Activated CD4-positive, alpha-beta T cell treated with anti-CD3 and anti-CD28 coated beads for 36 hours (primary cell): ENCODE measurements around the gene DENND4C. TPM values are rescaled to one million over a fixed set of nuclear protein-coding genes. Genes with fewer than 3 reads are reported as not detected.
"Not testable (repeated sequence)": the region's sequence is repeated elsewhere in the genome, so short reads cannot be mapped to it uniquely, and the experiment has no call there.

Experiments
- ATAC-seq: fragments of 200-7000 bp; cut with Tn5 transposase; one replicate; pipeline ENCODE4 v1.10.0; 2021; ENCODE audit warnings: mild to moderate bottlenecking, moderate library complexity
- CTCF ChIA-PET: fragments of 350-600 bp; sonication (Branson Sonifier 250); formaldehyde crosslinking; loops from one replicate; lab custom pipeline; 2021; ENCODE audit warnings: antibody characterized with exemption; lab: Charles Lee
- POLR2A ChIA-PET: fragments of 350-600 bp; sonication (Branson Sonifier 250); formaldehyde crosslinking; loops from one replicate; lab custom pipeline; 2021; ENCODE audit warnings: antibody characterized with exemption, inconsistent platforms; lab: Charles Lee
- DNase-seq: peaks from one replicate; pipeline ENCODE4 v3.0.0-alpha.2; 2020
- H3K27ac Mint-ChIP-seq: one replicate; pipeline ENCODE4 v1.8.0; 2021; ENCODE audit warnings: mixed read lengths
- H3K27me3 Mint-ChIP-seq: one replicate; pipeline ENCODE4 v1.8.0; 2021; ENCODE audit warnings: mixed read lengths
- H3K36me3 Mint-ChIP-seq: one replicate; pipeline ENCODE4 v1.8.0; 2021; ENCODE audit warnings: low read depth, mixed read lengths
- H3K4me1 Mint-ChIP-seq: one replicate; pipeline ENCODE4 v1.8.0; 2021; ENCODE audit warnings: mixed read lengths
- H3K4me3 Mint-ChIP-seq: one replicate; pipeline ENCODE4 v1.8.0; 2021; ENCODE audit warnings: mild to moderate bottlenecking, moderate library complexity, mixed read lengths
- H3K9me3 Mint-ChIP-seq: one replicate; pipeline ENCODE4 v1.8.0; 2021; ENCODE audit warnings: low read depth, mixed read lengths
- intact Hi-C, 2 experiments: fragments of 100-400 bp; cut with DNase I in 1 of 2; cut with micrococcal nuclease in 1 of 2; formaldehyde crosslinking; loops; one replicate each; pipeline versions ENCODE4 v1.14.2 to v1.15.1; 2022 to 2024; cut with DNase I, micrococcal nuclease
- total RNA-seq, 2 experiments: library from RNA; stranded (reverse); gene quantifications; one replicate each; pipeline ENCODE4 v1.2.3, GENCODE V29; 2021

DENND4C gene
- total RNA-seq, 2 experiments from 2014 or later: 17.2 to 22.2 TPM

DNA sequence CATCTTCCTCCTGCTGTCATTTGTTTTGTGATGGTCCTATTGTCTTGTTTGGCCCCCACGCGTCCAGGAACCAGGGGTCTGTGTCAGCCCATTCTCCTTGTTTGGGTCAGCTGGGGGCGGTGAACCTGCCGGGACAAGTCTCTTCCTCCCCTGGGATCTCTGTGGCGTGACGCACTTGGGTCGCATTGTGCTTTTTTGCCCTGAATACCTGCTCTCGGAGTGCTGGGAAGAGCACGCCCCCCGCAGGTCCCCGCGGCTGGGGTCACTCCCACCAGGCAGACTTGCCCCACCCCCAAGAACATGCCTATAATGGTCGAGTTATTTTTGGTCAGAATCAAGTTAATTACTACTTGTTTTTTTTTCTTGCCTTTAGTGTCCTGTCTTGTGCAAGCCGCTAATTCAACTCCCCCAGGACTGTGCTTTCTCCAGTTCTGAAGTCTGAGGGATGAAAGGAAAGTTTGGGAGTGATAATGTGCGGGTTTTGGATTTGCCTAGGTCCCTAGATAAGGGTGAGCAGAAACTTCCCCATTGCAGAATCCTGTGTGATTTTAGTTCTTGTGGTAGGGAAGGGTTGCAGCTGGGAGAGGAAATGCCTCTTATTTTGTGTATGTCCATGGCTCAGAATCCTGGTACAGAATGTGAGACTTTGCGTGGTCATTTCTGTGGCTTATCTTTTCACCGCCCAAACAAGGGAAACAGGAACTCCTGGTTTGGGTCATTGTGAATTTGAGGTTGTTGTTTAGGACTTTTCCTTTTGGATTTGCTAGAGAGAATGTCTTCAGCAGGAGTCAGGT lies 179.1 kb downstream of the DENND4C start:
- no peaks in the 10 kb centered on the region for H3K9me3 Mint-ChIP-seq
- ATAC-seq (no peak), DNase-seq (peak; percentile 24)
- H3K4me3 Mint-ChIP-seq: peak overlapping the region; percentile 89
- no peaks in the 10 kb centered on the region for H3K27me3 Mint-ChIP-seq
- H3K4me1 Mint-ChIP-seq: peaks cover 6% of the 10 kb centered on the region
- H3K36me3 Mint-ChIP-seq: no peaks in the 10 kb centered on the region
- ChIA-PET POLR2A (interaction anchor here (1.2 to 1.3 kb wide), 2 partner anchors 30 to 34 kb away, joined by 3 to 4 read pairs; partner anchors contain the start of gene RPS6), CTCF (interaction anchor here (0.6 to 1.6 kb wide), 3 partner anchors 30 to 365 kb away, joined by 3 to 4 read pairs (median 3); no protein-coding TSS in a partner anchor)
- H3K27ac Mint-ChIP-seq: peak overlapping the region; percentile 68
- intact Hi-C loops: no loop called here

DNA sequence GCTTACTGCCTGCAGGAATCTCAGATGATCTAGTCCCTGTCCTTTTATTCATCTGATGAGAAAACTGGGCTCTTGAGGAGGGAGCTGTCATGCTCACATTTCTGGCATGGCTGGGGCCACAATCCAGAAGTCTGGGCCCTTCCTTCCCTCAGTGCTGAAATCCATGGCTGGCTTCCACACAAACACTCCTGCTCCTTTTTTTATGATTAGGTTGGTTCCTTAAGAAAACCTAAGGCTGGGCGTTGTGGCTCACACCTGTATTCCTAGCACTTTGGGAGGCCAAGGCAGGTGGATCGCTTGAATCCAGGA lies 179.7 kb downstream of the DENND4C start:
- ATAC-seq (no peak), DNase-seq (no peak)
- POLR2A ChIA-PET: interaction anchor here (1.3 kb wide), 1 partner anchor 31 kb away, joined by 4 read pairs; the partner anchor contains the start of gene RPS6
- no peaks in the 10 kb centered on the region for H3K27me3 Mint-ChIP-seq
- H3K9me3 Mint-ChIP-seq: no peaks in the 10 kb centered on the region
- H3K4me1 Mint-ChIP-seq: peaks cover 6% of the 10 kb centered on the region
- intact Hi-C loops: no loop called here
- H3K36me3 Mint-ChIP-seq: no peaks in the 10 kb centered on the region
- no peak overlapping the region for H3K27ac Mint-ChIP-seq
- H3K4me3 Mint-ChIP-seq: peak overlapping the region; percentile 89
- CTCF ChIA-PET: interaction anchor here (1.6 kb wide), 1 partner anchor 29 kb away, joined by 4 read pairs; no protein-coding TSS in a partner anchor

DNA sequence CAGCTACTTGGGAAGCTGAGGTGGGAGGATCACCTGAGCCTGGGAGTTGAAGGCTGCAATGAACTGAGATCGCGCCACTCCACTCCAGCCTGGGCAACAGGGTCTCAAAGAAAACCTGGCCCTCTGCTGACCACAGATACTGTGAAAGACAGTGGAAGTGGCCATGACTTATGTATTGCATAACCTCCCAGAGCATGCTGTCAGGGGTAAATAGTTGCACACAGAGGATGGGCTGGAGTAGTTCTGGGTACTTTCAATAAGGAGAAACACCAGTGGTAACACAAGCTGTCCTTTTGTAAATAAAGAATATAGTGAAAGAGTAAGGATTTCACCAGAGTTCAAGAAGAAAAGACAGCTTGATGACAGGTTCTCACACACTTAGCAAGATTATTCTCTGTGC lies 180.1 kb downstream of the DENND4C start:
- H3K27ac Mint-ChIP-seq: no peak overlapping the region
- H3K4me1 Mint-ChIP-seq: peaks cover 6% of the 10 kb centered on the region
- no peaks in the 10 kb centered on the region for H3K36me3 Mint-ChIP-seq
- CTCF ChIA-PET: interaction anchor here (0.6 to 1.2 kb wide), 2 partner anchors 40 to 114 kb away, joined by 3 read pairs; no protein-coding TSS in a partner anchor
- H3K9me3 Mint-ChIP-seq: no peaks in the 10 kb centered on the region
- ATAC-seq: no peak
- no peaks in the 10 kb centered on the region for H3K27me3 Mint-ChIP-seq
- intact Hi-C loops: no loop called here
- POLR2A ChIA-PET: interaction anchor here (1.3 kb wide), 1 partner anchor 31 kb away, joined by 4 read pairs; the partner anchor contains the start of gene RPS6
- no peak for DNase-seq
- H3K4me3 Mint-ChIP-seq: no peak overlapping the region

DNA sequence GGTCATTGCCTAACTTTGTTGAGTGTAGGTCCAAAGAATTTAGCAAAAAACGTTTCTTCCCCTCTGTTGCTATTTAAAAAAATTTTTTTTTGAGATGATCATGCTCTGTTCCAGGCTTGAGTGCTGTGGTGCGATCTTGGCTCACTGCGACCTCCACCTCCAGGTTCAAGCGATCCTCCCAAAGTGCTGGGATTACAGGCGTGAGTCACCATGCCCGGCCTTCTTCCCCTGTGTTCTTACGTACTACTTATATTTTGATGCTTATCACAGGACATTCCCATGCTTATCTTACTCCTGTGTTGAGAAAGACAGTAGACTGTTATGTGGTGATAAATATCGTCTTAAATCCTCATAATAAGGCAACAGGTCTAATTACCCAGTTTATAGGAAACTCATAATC lies 180.8 kb downstream of the DENND4C start:
- Mint-ChIP-seq H3K9me3 (no peaks in the 10 kb centered on the region), H3K36me3 (no peaks in the 10 kb centered on the region), H3K27me3 (no peaks in the 10 kb centered on the region), H3K27ac (no peak overlapping the region), H3K4me3 (no peak overlapping the region), H3K4me1 (peaks cover 6% of the 10 kb centered on the region)
- POLR2A ChIA-PET: interaction anchor here (1.3 kb wide), 1 partner anchor 32 kb away, joined by 4 read pairs; the partner anchor contains the start of gene RPS6
- CTCF ChIA-PET: interaction anchor here (0.7 to 1.2 kb wide), 3 partner anchors 20 to 115 kb away, joined by 3 to 4 read pairs (median 3); no protein-coding TSS in a partner anchor
- intact Hi-C loops: no loop called here
- ATAC-seq (no peak), DNase-seq (no peak)

DNA sequence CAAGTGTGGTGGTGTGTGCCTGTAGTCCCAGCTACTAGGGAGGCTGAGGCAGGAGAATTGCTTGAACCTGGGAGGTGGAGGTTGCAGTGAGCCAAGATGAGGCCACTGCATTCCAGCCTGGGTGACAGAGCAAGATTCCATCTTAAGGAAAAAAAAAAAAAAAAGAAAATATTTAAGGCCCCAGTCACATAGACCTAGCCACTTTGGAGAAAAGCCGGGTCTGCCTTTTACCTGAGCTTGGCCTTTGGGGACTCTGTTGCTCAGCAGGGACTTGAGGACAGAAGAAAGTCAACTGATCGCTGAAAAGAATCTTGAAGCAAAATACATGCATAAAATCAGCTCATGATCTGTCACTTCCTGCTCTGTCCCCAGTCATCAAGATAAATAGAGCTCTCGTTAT lies 183.0 kb downstream of the DENND4C start:
- H3K27me3 Mint-ChIP-seq, H3K9me3 Mint-ChIP-seq, intact Hi-C loops: not testable (repeated sequence)

DNA sequence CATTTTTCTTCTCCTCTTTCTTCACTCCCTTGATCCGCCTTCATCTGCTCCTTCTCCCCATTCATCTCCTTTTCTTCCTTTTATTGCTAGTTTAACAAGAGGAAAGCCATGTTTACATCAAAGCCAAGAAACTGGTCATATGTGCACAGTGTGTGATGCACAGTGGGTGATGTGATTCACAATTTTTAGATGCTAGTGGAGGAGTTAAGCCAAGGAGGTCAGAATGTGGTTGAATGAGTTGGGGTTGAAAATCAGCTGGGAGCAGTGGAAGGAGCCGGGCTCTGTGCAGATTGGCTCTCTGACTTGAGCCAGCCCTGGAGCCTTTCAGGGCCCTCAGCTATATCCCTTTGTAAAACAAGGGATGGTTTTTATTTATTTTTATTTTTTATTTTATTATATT lies 185.7 kb downstream of the DENND4C start:
- Mint-ChIP-seq H3K4me1 (no peaks in the 10 kb centered on the region), H3K4me3 (no peak overlapping the region), H3K27me3 (no peaks in the 10 kb centered on the region), H3K36me3 (peaks cover 8% of the 10 kb centered on the region), H3K27ac (no peak overlapping the region), H3K9me3 (no peaks in the 10 kb centered on the region)
- DNase-seq: no peak
- CTCF ChIA-PET: interaction anchor here (0.6 kb wide), 1 partner anchor 9 kb away, joined by 3 read pairs; no protein-coding TSS in a partner anchor
- no peak for ATAC-seq
- POLR2A ChIA-PET: no interaction called here
- intact Hi-C loops: no loop called here

More for the DNA sequence above, 183.0 kb downstream of the DENND4C start:
- H3K4me1 Mint-ChIP-seq, H3K27ac Mint-ChIP-seq, H3K36me3 Mint-ChIP-seq, POLR2A ChIA-PET, DNase-seq, ATAC-seq, H3K4me3 Mint-ChIP-seq: not testable (repeated sequence)
- CTCF ChIA-PET: interaction anchor here (0.6 to 0.7 kb wide), 2 partner anchors 51 to 315 kb away, joined by 3 read pairs; no protein-coding TSS in a partner anchor

DNA sequence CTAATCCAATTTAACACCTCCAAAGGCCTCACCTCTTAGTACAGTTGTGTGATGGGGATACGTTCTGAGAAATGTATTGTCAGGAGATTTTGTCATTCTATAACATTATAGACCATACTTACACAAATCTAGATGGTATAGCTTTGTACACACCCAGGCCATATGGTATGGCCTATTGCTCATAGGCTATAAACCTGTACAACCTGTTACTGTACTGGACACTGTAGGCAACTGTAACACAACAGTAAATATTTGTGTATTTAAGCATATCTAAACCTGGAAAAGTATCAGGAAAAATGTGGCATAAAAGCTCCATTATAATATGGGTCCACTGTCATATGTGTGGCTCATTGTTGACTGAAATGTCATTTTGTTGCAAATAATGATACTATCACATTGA lies 190.4 kb downstream of the DENND4C start:
- POLR2A ChIA-PET: no interaction called here
- CTCF ChIA-PET: interaction anchor here (0.6 to 1.8 kb wide), 2 partner anchors 36 to 247 kb away, joined by 4 read pairs; no protein-coding TSS in a partner anchor
- H3K27ac Mint-ChIP-seq: no peak overlapping the region

More for the DNA sequence above, 190.4 kb downstream of the DENND4C start:
- no peaks in the 10 kb centered on the region for H3K27me3 Mint-ChIP-seq
- intact Hi-C loops: no loop called here
- H3K9me3 Mint-ChIP-seq: no peaks in the 10 kb centered on the region
- no peak overlapping the region for H3K4me3 Mint-ChIP-seq
- H3K36me3 Mint-ChIP-seq: peaks cover 9% of the 10 kb centered on the region
- no peak for DNase-seq
- ATAC-seq: no peak
- H3K4me1 Mint-ChIP-seq: no peaks in the 10 kb centered on the region

Other genes with a start within 250 kb of the DENND4C start
- under 1 TPM in 1 of 2 experiments, not detected in 1; 0.11 TPM for gene SAXO1, start 197.5 kb upstream of the DENND4C start, total RNA-seq
- 10 to 100 TPM; 42.4 to 53.4 TPM for gene RRAGA, start 181.3 kb upstream of the DENND4C start, total RNA-seq
- gene HAUS6, start 127.8 kb upstream of the DENND4C start, total RNA-seq: 10 to 100 TPM; 29.3 to 32.5 TPM
- gene PLIN2, start 103.2 kb upstream of the DENND4C start, total RNA-seq: 100 to 1,000 TPM in 1 of 2 experiments, 10 to 100 TPM in 1; 94.2 to 109 TPM
- 1,000 to 10,000 TPM; 4,061 to 4,369 TPM for gene RPS6, start 149.5 kb downstream of the DENND4C start, total RNA-seq
- 1 to 10 TPM; 1.5 to 1.6 TPM for gene ACER2, start 178.3 kb downstream of the DENND4C start, total RNA-seq